ENCODE results near the gene OR13A1.
"Not testable (repeated sequence)": the region's sequence is repeated elsewhere in the genome, so short reads cannot be mapped to it uniquely, and the experiment has no call there.

OR13A1 gene, protein sequence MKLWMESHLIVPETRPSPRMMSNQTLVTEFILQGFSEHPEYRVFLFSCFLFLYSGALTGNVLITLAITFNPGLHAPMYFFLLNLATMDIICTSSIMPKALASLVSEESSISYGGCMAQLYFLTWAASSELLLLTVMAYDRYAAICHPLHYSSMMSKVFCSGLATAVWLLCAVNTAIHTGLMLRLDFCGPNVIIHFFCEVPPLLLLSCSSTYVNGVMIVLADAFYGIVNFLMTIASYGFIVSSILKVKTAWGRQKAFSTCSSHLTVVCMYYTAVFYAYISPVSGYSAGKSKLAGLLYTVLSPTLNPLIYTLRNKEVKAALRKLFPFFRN

DNA sequence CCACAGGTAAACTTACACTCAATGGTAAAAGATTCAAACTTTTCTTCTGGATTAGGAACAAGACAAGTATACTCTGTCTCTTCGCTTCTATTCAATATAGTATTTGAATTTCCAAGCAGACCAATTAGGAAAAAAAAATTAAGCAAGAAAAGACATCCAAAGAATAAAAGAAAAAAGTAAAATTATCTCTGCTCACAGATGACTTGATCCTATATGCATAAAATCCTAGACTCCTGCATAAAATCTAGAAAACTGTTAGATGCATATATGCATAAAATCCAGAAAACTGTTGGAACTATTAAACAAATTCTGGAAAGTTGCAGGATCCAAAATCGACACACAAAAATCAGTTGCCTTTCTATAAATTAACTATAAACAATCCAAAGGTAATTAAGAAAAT lies at the start of gene OR13A1:
Gene OR13A1, minus strand, starts transcription at position 101 of the 400 bp plus-strand sequence. CDS start 11,186 bp downstream, outside the sequence.
- Mint-ChIP-seq H3K36me3 (ENCODE audit: low read depth) (peaks cover 2% of the 10 kb centered on the region), H3K4me1 (ENCODE audit: low read depth) (no peaks in the 10 kb centered on the region), H3K9me3 (peaks cover 21% of the 10 kb centered on the region), H3K4me3 (no peak within 1 kb of the TSS), H3K27ac (no peak within 1 kb of the TSS), H3K27me3 (ENCODE audit: low read depth) (peaks cover 64% of the 10 kb centered on the region)

DNA sequence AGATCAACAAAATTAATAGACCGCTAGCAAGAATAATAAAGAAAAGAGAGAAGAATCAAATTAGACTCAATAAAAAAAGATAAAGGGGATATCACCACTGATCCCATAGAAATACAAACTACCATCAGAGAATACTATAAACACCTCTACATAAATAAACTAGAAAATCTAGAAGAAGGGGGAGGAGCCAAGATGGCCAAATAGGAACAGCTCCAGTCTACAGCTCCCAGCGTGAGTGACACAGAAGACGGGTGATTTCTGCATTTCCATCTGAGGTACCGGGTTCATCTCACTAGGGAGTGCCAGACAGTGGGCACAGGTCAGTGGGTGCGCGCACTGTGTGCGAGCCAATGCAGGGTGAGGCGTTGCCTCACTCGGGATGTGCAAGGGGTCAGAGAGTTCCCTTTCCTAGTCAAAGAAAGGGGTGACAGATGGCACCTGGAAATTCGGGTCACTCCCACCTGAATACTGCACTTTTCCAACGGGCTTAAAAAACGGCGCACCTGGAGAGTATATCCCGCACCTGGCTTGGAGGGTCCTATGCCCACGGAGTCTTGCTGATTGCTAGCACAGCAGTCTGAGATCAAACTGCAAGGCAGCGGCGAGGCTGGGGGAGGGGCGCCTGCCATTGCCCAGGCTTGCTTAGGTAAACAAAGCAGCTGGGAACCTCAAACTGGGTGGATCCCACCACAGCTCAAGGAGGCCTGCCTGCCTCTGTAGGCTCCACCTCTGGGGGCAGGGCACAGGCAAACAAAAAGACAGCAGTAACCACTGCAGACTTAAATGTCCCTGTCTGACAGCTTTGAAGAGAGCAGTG lies 46.8 kb upstream of the OR13A1 start:
- not testable (repeated sequence) for H3K27ac Mint-ChIP-seq, H3K4me3 Mint-ChIP-seq, H3K9me3 Mint-ChIP-seq
- peaks cover 47% of the 10 kb centered on the region for H3K27me3 Mint-ChIP-seq (ENCODE audit: low read depth)
- peaks cover 14% of the 10 kb centered on the region for H3K4me1 Mint-ChIP-seq (ENCODE audit: low read depth)
- peaks cover 11% of the 10 kb centered on the region for H3K36me3 Mint-ChIP-seq (ENCODE audit: low read depth)

DNA sequence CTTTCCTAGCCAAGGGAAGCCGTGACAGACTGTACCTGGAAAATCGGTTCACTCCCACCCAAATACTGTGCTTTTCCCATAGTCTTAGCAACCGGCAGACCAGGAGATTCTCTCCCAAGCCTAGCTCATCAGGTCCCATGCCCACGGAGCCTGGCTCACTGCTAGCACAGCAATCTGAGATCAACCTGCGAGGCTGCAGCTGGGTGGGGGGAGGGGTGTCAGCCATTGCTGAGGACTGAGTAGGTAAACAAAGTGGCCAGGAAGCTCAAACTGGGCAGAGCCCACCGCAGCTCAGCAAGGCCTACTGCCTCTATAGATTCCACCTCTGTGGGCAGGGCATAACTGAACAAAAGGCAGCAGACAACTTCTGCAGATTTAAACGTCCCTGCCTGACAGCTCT lies 43.6 kb upstream of the OR13A1 start:
- H3K4me3 Mint-ChIP-seq; H3K36me3 Mint-ChIP-seq (ENCODE audit: low read depth); H3K27ac Mint-ChIP-seq; H3K9me3 Mint-ChIP-seq: not testable (repeated sequence)
- Mint-ChIP-seq H3K27me3 (ENCODE audit: low read depth) (peaks cover 35% of the 10 kb centered on the region), H3K4me1 (ENCODE audit: low read depth) (peaks cover 25% of the 10 kb centered on the region)

DNA sequence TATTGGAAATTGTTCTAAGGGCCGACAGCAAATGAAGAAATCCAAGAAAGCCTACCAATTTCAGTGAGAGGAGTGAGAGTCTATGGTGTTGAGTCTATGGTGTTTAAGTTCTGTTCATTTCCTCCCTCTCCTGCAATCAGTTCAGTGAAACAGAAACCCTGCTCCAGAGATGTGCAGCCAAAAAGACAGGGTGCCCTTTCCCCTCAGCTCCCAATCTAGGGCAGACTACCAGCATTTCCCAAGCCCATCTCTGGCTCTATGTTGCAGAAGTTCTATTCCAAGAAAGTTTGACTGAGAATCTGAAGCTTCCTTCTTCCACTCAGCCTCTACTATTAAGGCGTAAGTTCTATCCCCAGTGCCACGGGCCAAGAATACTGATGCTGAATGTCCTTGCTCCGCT lies 40.1 kb upstream of the OR13A1 start:
- peaks cover 4% of the 10 kb centered on the region for H3K36me3 Mint-ChIP-seq (ENCODE audit: low read depth)
- H3K4me3 Mint-ChIP-seq: no peak overlapping the region
- H3K4me1 Mint-ChIP-seq (ENCODE audit: low read depth): peaks cover 30% of the 10 kb centered on the region
- no peaks in the 10 kb centered on the region for H3K9me3 Mint-ChIP-seq
- H3K27ac Mint-ChIP-seq: no peak overlapping the region
- H3K27me3 Mint-ChIP-seq (ENCODE audit: low read depth): peaks cover 20% of the 10 kb centered on the region

DNA sequence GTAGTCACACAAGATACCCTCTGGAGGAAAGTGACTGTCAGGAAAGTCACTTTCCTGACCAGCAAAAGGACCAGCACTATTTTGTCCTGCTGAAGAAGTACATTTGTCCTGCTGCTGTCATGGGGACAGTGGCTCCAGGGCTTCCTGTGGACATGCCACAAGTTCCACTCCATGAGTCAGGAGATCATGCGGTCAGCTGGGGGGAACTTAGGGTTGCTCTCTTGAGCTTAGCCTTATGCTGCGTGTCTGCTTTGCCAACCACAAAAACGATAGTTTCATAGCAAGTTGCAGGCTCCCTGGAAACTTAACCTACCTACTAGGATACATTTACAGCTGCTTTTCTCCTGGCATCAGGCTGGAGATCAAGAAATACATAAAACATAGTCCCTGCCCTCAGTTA lies 38.9 kb upstream of the OR13A1 start:
- Mint-ChIP-seq H3K4me1 (ENCODE audit: low read depth) (peaks cover 27% of the 10 kb centered on the region), H3K4me3 (no peak overlapping the region), H3K27me3 (ENCODE audit: low read depth) (peaks cover 11% of the 10 kb centered on the region), H3K27ac (no peak overlapping the region), H3K9me3 (no peaks in the 10 kb centered on the region), H3K36me3 (ENCODE audit: low read depth) (no peaks in the 10 kb centered on the region)

DNA sequence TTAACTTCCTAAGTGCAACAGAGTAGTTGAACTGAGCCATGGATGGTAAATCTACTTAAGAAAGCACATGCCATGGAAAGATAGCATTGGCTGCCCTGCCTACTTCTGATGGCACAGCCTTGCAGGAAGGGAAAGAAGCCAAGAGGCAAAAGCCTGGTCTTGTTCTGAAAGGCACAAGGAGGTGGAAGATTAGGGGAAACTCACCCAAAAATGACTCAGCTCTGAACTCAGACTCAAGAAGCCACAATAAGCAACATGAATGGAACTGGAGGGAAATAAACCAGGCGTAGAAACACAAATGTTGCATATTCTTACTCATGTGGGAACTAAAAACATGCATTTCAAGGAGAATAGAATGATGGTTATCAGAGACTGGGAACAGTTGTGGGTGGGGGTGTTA lies 37.8 kb upstream of the OR13A1 start:
- H3K9me3 Mint-ChIP-seq: peaks cover 3% of the 10 kb centered on the region
- no peaks in the 10 kb centered on the region for H3K36me3 Mint-ChIP-seq (ENCODE audit: low read depth)
- peaks cover 11% of the 10 kb centered on the region for H3K27me3 Mint-ChIP-seq (ENCODE audit: low read depth)
- H3K27ac Mint-ChIP-seq: no peak overlapping the region
- no peak overlapping the region for H3K4me3 Mint-ChIP-seq
- H3K4me1 Mint-ChIP-seq (ENCODE audit: low read depth): peaks cover 27% of the 10 kb centered on the region

DNA sequence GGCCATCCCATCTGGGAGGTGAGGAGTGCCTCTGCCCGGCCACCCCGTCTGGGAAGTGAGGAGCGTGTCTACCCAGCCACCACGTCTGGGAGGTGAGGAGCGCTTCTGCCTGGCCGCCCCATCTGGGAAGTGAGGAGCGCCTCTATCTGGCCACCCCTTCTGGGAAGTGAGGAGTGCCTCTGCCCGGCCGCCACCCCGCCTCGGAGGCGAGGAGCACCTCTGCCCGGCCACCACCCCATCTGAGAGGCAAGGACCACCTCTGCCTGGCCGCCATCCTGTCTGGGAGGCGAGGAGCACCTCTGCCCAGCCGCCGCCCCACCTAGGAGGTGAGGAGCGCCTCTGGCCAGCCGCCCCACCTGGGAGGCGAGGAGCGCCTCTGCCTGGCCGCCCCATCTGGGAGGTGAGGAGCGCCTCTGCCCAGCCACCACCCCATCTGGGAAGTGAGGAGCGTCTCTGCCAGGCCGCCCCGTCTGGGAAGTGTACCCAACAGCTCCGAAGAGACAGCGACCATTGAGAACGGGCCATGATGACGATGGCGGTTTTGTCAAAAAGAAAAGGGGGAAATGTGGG lies 32.9 kb upstream of the OR13A1 start:
- H3K4me3 Mint-ChIP-seq; H3K36me3 Mint-ChIP-seq (ENCODE audit: low read depth); H3K9me3 Mint-ChIP-seq; H3K27ac Mint-ChIP-seq: not testable (repeated sequence)
- peaks cover 19% of the 10 kb centered on the region for H3K27me3 Mint-ChIP-seq (ENCODE audit: low read depth)
- peaks cover 13% of the 10 kb centered on the region for H3K4me1 Mint-ChIP-seq (ENCODE audit: low read depth)

DNA sequence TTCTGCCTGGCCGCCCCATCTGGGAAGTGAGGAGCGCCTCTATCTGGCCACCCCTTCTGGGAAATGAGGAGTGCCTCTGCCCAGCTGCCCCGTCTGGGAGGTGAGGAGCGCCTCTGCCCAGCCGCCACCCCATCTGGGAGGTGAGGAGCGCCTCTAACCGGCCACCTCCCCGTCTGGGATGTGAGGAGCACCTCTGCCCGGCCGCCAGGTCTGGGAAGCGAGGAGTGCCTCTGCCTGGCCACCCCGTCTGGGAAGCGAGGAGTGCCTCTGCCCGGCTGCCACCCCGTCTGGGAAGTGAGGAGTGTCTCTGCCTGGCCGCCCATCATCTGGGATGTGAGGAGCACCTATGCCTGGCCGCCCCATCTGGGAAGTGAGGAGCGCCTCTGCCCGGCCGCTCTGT lies 32.1 kb upstream of the OR13A1 start:
- H3K4me3 Mint-ChIP-seq; H3K4me1 Mint-ChIP-seq (ENCODE audit: low read depth); H3K36me3 Mint-ChIP-seq (ENCODE audit: low read depth); H3K27ac Mint-ChIP-seq: not testable (repeated sequence)
- peaks cover 24% of the 10 kb centered on the region for H3K27me3 Mint-ChIP-seq (ENCODE audit: low read depth)
- H3K9me3 Mint-ChIP-seq: peaks cover 15% of the 10 kb centered on the region

DNA sequence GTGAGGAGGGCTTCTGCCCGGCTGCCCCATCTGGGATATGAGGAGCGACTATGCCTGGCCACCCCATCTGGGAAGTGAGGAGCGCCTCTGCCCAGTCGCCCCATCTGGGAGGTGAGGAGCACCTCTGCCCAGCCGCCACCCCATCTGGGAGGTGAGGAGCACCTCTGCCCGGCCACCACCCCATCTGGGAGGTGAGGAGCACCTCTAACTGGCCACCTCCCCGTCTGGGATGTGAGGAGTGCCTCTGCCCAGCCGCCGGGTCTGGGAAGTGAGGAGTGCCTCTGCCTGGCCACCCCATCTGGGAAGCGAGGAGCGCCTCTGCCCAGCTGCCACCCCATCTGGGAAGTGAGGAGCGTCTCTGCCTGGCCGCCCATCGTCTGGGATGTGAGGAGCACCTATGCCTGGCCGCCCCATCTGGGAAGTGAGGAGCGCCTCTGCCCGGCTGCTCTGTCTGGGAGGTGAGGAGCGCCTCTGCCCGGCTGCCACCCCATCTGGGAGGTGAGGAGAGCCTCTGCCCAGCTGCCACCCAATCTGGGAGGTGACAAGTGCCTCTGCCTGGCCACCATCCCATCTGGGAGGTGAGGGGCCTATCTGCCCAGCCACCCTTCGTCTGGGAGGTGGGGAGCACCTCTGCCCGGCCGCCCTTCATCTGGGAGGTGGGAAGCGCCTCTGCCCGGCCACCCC lies 31.4 kb upstream of the OR13A1 start:
- Mint-ChIP-seq H3K9me3 (peaks cover 15% of the 10 kb centered on the region), H3K27me3 (ENCODE audit: low read depth) (peaks cover 25% of the 10 kb centered on the region)
- not testable (repeated sequence) for H3K4me3 Mint-ChIP-seq; H3K27ac Mint-ChIP-seq; H3K4me1 Mint-ChIP-seq (ENCODE audit: low read depth); H3K36me3 Mint-ChIP-seq (ENCODE audit: low read depth)

DNA sequence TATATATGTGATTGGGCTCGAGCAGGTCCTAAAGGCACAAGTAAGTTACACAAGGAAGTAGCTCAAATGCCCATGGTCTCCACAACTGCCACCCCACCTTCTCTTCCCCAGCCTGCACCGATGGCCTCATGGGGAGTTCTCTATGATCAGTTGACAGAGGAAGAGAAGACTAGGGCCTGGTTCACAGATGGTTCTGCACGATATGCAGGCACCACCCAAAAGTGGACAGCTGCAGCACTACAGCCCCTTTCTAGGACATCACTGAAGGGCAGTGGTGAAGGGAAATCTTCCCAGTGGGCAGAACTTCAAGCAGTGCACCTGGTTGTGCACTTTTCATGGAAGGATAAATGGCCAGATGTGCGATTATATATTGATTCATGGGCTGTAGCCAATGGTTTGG lies 25.0 kb upstream of the OR13A1 start:
- not testable (repeated sequence) for H3K4me1 Mint-ChIP-seq (ENCODE audit: low read depth); H3K27ac Mint-ChIP-seq; H3K36me3 Mint-ChIP-seq (ENCODE audit: low read depth); H3K4me3 Mint-ChIP-seq
- H3K9me3 Mint-ChIP-seq: peaks cover 23% of the 10 kb centered on the region
- peaks cover 30% of the 10 kb centered on the region for H3K27me3 Mint-ChIP-seq (ENCODE audit: low read depth)

DNA sequence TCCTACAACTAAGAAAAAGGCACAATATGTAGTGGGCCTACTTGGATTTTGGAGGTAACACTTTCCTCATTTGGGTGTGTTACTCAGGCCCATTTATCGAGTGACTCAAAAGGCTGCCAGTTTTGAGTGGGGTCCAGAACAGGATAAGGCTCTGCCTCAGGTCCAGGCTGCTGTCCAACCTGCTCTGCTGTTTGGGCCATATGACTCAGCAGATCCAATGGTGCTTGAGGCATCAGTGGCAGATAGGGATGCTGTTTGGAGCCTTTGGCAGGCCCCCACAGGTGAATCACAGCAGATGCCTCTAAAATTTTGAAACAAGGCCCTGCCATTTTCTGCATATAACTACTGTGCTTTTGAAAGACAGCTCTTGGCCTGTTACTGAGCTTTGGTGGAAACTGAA lies 24.5 kb upstream of the OR13A1 start:
- H3K4me3 Mint-ChIP-seq: no peak overlapping the region
- H3K27me3 Mint-ChIP-seq (ENCODE audit: low read depth): peaks cover 33% of the 10 kb centered on the region
- H3K27ac Mint-ChIP-seq: no peak overlapping the region
- peaks cover 2% of the 10 kb centered on the region for H3K36me3 Mint-ChIP-seq (ENCODE audit: low read depth)
- H3K9me3 Mint-ChIP-seq: peaks cover 23% of the 10 kb centered on the region
- H3K4me1 Mint-ChIP-seq (ENCODE audit: low read depth): no peaks in the 10 kb centered on the region

DNA sequence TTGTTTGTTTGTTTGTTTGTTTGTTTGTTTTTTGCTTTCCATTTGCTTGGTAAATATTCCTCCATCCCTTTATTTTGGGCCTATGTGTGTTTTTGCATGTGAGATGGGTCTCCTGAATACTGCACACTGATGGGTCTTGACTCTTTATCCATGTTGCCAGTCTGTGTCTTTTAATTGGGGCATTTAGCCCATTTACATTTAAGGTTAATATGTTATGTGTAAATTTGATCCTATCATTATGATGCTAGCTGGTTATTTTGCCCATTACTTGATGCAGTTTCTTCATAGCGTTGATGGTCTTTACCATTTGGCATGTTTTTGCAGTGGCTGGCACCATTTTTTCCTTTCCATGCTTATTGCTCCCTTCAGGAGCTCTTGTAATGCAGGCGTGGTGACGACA lies 16.4 kb upstream of the OR13A1 start:
- peaks cover 53% of the 10 kb centered on the region for H3K27me3 Mint-ChIP-seq (ENCODE audit: low read depth)
- not testable (repeated sequence) for H3K4me3 Mint-ChIP-seq; H3K4me1 Mint-ChIP-seq (ENCODE audit: low read depth); H3K27ac Mint-ChIP-seq; H3K36me3 Mint-ChIP-seq (ENCODE audit: low read depth)
- H3K9me3 Mint-ChIP-seq: peaks cover 14% of the 10 kb centered on the region

DNA sequence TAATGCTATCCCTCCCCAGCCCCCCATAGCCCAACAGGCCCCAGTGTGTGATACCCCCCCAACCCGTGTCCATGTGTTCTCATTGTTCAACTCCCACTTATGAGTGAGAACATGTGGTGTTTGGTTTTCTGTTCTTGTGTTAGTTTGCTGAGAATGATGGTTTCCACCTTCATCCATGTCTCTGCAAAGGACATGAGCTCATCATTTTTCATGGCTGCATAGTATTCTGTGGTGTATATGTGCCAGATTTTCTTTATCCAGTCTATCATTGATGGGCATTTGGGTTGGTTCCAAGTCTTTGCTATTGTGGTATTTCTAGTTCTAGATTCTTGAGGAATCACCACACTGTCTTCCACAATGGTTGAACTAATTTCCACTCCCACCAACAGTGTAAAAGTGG lies 11.5 kb upstream of the OR13A1 start:
- not testable (repeated sequence) for H3K4me3 Mint-ChIP-seq; H3K36me3 Mint-ChIP-seq (ENCODE audit: low read depth); H3K4me1 Mint-ChIP-seq (ENCODE audit: low read depth); H3K27ac Mint-ChIP-seq
- Mint-ChIP-seq H3K9me3 (peaks cover 22% of the 10 kb centered on the region), H3K27me3 (ENCODE audit: low read depth) (peaks cover 67% of the 10 kb centered on the region)

DNA sequence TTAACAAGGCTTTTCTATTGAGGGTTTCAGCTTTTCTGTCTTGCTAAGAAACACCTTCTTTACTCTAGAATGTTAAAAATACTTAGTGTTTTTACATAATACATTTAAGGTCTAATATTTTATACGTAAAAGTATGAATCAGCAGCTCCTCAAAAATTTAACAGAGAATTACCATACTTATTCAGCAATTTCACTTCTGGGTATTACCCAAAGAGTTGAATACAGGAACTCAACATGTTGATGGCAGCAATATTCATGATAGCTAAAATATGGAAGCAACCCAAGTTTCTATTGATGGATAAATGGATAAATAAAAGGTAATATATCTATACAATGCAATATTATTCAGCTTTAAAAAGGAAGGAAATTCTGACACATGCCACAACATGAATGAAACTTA lies 9.7 kb upstream of the OR13A1 start:
- Mint-ChIP-seq H3K4me3 (no peak overlapping the region), H3K9me3 (peaks cover 30% of the 10 kb centered on the region)

More for the DNA sequence above, 9.7 kb upstream of the OR13A1 start:
- Mint-ChIP-seq H3K4me1 (ENCODE audit: low read depth) (no peaks in the 10 kb centered on the region), H3K27me3 (ENCODE audit: low read depth) (peaks cover 61% of the 10 kb centered on the region), H3K36me3 (ENCODE audit: low read depth) (no peaks in the 10 kb centered on the region), H3K27ac (no peak overlapping the region)
